PC-3 (cell line): ENCODE results near the gene CPNE7. TPM values are rescaled to one million over a fixed set of nuclear protein-coding genes. Genes with fewer than 3 reads are reported as not detected.

Experiments
- ATAC-seq: fragments of 200-7000 bp; cut with Tn5 transposase; 2 replicates; pipeline ENCODE4 v1.9.1; 2020; ENCODE audit warnings: mild to moderate bottlenecking, moderate library complexity
- BruUV-seq: library from RNA; stranded (reverse); fragments of 400-500 nt; replicated peaks from 2 replicates; lab custom pipeline; 2021; lab: Mats Ljungman, UMichigan
- CTCF ChIA-PET: fragments of 300-600 bp; sonication (Branson Sonifier 250); formaldehyde crosslinking; loops from one replicate; lab custom pipeline; 2022; ENCODE audit warnings: antibody characterized with exemption; lab: Charles Lee
- POLR2A ChIA-PET: fragments of 300-600 bp; sonication (Branson Sonifier 250); formaldehyde crosslinking; loops from one replicate; lab custom pipeline; 2022; ENCODE audit warnings: antibody characterized with exemption; ENCODE audit not compliant: unreplicated experiment; lab: Charles Lee
- DNase-seq: peaks from one replicate; pipeline ENCODE4 v3.0.0-alpha.2; 2015
- H2AFZ ChIP-seq: fragments of 300-600 bp; sonication (generic); 2 replicates; pipeline ENCODE4 v1.6.0; 2016; ENCODE audit warnings: antibody characterized with exemption, low read length
- H3F3A ChIP-seq: fragments of 300-600 bp; sonication (generic); one replicate; pipeline ENCODE4 v1.6.0; 2017; ENCODE audit warnings: antibody characterized with exemption, low read length, control low read depth, mild to moderate bottlenecking; ENCODE audit not compliant: unreplicated experiment
- H3K27ac ChIP-seq: fragments of 300-600 bp; sonication (generic); 2 replicates; pipeline ENCODE4 v1.5.1; 2016; ENCODE audit warnings: mild to moderate bottlenecking, low read length
- H3K27me3 ChIP-seq: fragments of 300-600 bp; sonication (generic); 2 replicates; pipeline ENCODE4 v1.6.1; 2016; ENCODE audit warnings: low read length, mixed read lengths
- H3K36me3 ChIP-seq: fragments of 300-600 bp; sonication (generic); 2 replicates; pipeline ENCODE4 v1.6.1; 2016; ENCODE audit warnings: low read depth, mixed run types, low read length, mixed read lengths
- H3K4me1 ChIP-seq: fragments of 300-600 bp; sonication (generic); 2 replicates; pipeline ENCODE4 v1.5.1; 2016; ENCODE audit warnings: low read length; ENCODE audit not compliant: insufficient read depth
- H3K4me2 ChIP-seq: fragments of 300-600 bp; sonication (generic); 2 replicates; pipeline ENCODE4 v1.6.0; 2016; ENCODE audit warnings: low read length
- H3K4me3 ChIP-seq: fragments of 300-600 bp; sonication (generic); 2 replicates; pipeline ENCODE4 v1.5.1; 2016; ENCODE audit warnings: mild to moderate bottlenecking, low read length, mixed read lengths
- H3K79me2 ChIP-seq: fragments of 300-600 bp; sonication (generic); 2 replicates; pipeline ENCODE4 v1.6.1; 2017; ENCODE audit warnings: low read length, mixed read lengths
- H3K9ac ChIP-seq: fragments of 300-600 bp; sonication (generic); 2 replicates; pipeline ENCODE4 v1.6.0; 2016; ENCODE audit warnings: mild to moderate bottlenecking, low read length
- H3K9me2 ChIP-seq: fragments of 300-600 bp; sonication (generic); replicated peaks from 2 replicates; pipeline ENCODE4 v1.6.1; 2016; ENCODE audit warnings: mixed run types, low read length, mixed read lengths
- H3K9me3 ChIP-seq: fragments of 300-600 bp; sonication (generic); 2 replicates; pipeline ENCODE4 v1.6.1; 2016; ENCODE audit warnings: low read length, mixed read lengths
- H4K20me1 ChIP-seq: fragments of 300-600 bp; sonication (generic); 2 replicates; pipeline ENCODE4 v1.6.1; 2016; ENCODE audit warnings: low read length, mixed read lengths
- EZH2 ChIP-seq: fragments of 300-600 bp; sonication (generic); IDR thresholded peaks from one replicate; pipeline ENCODE4 v1.6.1; 2017; ENCODE audit warnings: antibody characterized with exemption, mild to moderate bottlenecking, low read length; ENCODE audit not compliant: unreplicated experiment
- EZH2phosphoT487 ChIP-seq: fragments of 300-600 bp; sonication (generic); IDR thresholded peaks from 2 replicates; pipeline ENCODE4 v1.6.1; 2018; ENCODE audit warnings: mild to moderate bottlenecking, antibody characterized with exemption, low read length, borderline replicate concordance
- intact Hi-C: fragments of 100-400 bp; cut with micrococcal nuclease; formaldehyde crosslinking; loops from 2 replicates; pipeline ENCODE4 v1.9.0; 2023
- total RNA-seq: library from RNA; depleted of rRNA; stranded (reverse); fragments of >200 nt; gene quantifications from 2 replicates; pipeline ENCODE4 v1.2.3, GENCODE V29; 2014
- TF ChIP-seq, protein P1 (sequence below): fragments of 300-600 bp; sonication (generic); conservative IDR thresholded peaks from 2 replicates; pipeline ENCODE4 v1.5.1; 2017; ENCODE audit warnings: antibody characterized with exemption, low read depth, mild to moderate bottlenecking, low read length

CPNE7 gene
- total RNA-seq, 1 experiment from 2014 or later: 29.7 TPM

DNA sequence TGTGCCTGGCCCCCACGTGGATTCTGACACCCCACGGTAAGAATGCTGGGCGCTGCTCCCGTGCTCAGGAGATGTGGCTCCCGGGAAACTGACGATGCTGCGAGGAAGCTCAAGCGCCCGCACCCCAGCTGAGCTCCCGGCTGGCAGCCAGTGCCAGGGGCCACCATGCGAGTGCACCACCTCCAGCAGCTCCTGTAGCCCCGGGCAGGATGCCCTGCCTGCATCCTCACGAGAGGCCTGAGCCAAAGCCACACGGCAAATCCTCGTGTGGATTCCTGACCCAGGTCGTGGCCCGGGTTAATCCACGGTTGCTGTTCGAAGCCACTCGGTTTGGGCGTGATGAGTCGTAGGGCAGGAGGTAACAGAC is 26.3 kb downstream of the CPNE7 start:
- Histone ChIP-seq H3K9me3 (no peaks in the 10 kb centered on the region), H3K9me2 (no peaks in the 10 kb centered on the region), H4K20me1 (no peaks in the 10 kb centered on the region), H3K9ac (no peak overlapping the region), H3K27ac (no peak overlapping the region), H2AFZ (peak overlapping the region; percentile 74), H3K79me2 (no peaks in the 10 kb centered on the region), H3K4me3 (peak overlapping the region; percentile 50), H3K4me1 (peaks cover 10% of the 10 kb centered on the region), H3K4me2 (peak overlapping the region; percentile 80), H3K36me3 (no peaks in the 10 kb centered on the region), H3F3A (no peaks in the 10 kb centered on the region), H3K27me3 (no peaks in the 10 kb centered on the region)
- ATAC-seq: no peak
- DNase-seq: no peak
- no TSS peak for BruUV-seq
- intact Hi-C loops: no loop called here
- TF ChIP-seq, protein P1, sequence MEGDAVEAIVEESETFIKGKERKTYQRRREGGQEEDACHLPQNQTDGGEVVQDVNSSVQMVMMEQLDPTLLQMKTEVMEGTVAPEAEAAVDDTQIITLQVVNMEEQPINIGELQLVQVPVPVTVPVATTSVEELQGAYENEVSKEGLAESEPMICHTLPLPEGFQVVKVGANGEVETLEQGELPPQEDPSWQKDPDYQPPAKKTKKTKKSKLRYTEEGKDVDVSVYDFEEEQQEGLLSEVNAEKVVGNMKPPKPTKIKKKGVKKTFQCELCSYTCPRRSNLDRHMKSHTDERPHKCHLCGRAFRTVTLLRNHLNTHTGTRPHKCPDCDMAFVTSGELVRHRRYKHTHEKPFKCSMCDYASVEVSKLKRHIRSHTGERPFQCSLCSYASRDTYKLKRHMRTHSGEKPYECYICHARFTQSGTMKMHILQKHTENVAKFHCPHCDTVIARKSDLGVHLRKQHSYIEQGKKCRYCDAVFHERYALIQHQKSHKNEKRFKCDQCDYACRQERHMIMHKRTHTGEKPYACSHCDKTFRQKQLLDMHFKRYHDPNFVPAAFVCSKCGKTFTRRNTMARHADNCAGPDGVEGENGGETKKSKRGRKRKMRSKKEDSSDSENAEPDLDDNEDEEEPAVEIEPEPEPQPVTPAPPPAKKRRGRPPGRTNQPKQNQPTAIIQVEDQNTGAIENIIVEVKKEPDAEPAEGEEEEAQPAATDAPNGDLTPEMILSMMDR: no peak
- TF ChIP-seq EZH2 (no peak), EZH2phosphoT487 (no peak)
- ChIA-PET POLR2A (no interaction called here), CTCF (no interaction called here)

DNA sequence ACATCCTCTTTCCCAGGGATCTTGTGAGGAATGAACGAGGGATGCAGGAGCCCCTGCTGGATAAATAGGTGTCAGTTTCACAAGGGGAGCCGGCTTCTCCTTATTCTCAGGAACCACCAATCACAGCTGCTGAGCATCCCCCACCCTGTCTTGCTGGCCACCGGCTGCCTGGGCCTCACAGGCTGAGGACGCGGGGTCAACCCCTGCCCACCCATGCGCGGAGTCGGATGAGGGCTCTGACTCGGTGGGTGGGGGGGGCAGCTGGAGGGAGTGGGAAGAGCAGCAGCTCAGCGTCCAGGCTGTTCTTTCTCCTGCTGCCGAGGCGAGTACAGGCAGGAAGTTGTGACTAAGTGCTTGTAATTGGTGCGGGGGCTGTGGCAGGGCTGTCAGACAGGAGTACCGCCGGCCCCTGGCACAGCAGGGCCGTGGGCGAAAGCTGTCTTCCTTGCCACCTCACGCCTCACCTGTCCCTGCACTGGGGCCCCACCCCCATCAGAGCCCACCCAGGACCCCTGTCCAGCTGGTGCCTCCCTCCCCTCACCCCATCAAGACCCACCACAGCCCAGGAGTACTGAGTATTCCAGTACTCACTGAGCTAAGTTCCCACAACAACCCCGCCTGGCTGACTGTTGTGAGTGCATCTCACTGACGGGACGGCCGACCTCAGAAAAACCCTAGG is 26.9 kb downstream of the CPNE7 start:
- no peaks in the 10 kb centered on the region for H3K79me2 ChIP-seq
- H3K27me3 ChIP-seq: no peaks in the 10 kb centered on the region
- H3K9me2 ChIP-seq: no peaks in the 10 kb centered on the region
- H3F3A ChIP-seq: no peaks in the 10 kb centered on the region
- ATAC-seq (peak; percentile 94), DNase-seq (peak; percentile 66)
- H4K20me1 ChIP-seq: no peaks in the 10 kb centered on the region
- no TSS peak for BruUV-seq
- no peaks in the 10 kb centered on the region for H3K9me3 ChIP-seq
- H3K36me3 ChIP-seq: no peaks in the 10 kb centered on the region
- ChIA-PET POLR2A (no interaction called here), CTCF (interaction anchor here (0.6 kb wide), 1 partner anchor 45 kb away, joined by 5 read pairs; no protein-coding TSS in a partner anchor)
- peaks cover 10% of the 10 kb centered on the region for H3K4me1 ChIP-seq
- no peak overlapping the region for H3K27ac ChIP-seq
- TF ChIP-seq, protein P1: no peak
- TF ChIP-seq EZH2: no peak
- no peak for TF ChIP-seq EZH2phosphoT487
- peak overlapping the region; percentile 80 for H3K4me2 ChIP-seq
- H2AFZ ChIP-seq: peak overlapping the region; percentile 74
- H3K4me3 ChIP-seq: peak overlapping the region; percentile 50
- no peak overlapping the region for H3K9ac ChIP-seq
- intact Hi-C loops: no loop called here

- H4K20me1 ChIP-seq: no peaks in the 10 kb centered on the region
- no peak overlapping the region for H3K9ac ChIP-seq
- H3K4me3 ChIP-seq: peak overlapping the region; percentile 50
- POLR2A ChIA-PET: no interaction called here
- CTCF ChIA-PET: interaction anchor here (0.6 kb wide), 1 partner anchor 44 kb away, joined by 5 read pairs; no protein-coding TSS in a partner anchor
- TF ChIP-seq EZH2phosphoT487 (no peak), EZH2 (no peak)
- TF ChIP-seq, protein P1: no peak
- H3K27me3 ChIP-seq: no peaks in the 10 kb centered on the region
- no TSS peak for BruUV-seq
- no peaks in the 10 kb centered on the region for H3K36me3 ChIP-seq
- no peak overlapping the region for H3K27ac ChIP-seq
- H3F3A ChIP-seq: no peaks in the 10 kb centered on the region
- H3K9me3 ChIP-seq: no peaks in the 10 kb centered on the region
- H2AFZ ChIP-seq: peak overlapping the region; percentile 74; the same call in 1 of the 2 replicates
- peaks cover 10% of the 10 kb centered on the region for H3K4me1 ChIP-seq
- ATAC-seq (no peak; the same call in 1 of the 2 replicates), DNase-seq (no peak)
- H3K4me2 ChIP-seq: peak overlapping the region; percentile 80
- intact Hi-C loops: no loop called here
- no peaks in the 10 kb centered on the region for H3K9me2 ChIP-seq
- H3K79me2 ChIP-seq: no peaks in the 10 kb centered on the region
Observed at GRCh38 chr16:89602952-89603590, 27.5 kb downstream of the CPNE7 start.
